Measurements from ENCODE around the gene CCL19.

Gene CCL19

DNA sequence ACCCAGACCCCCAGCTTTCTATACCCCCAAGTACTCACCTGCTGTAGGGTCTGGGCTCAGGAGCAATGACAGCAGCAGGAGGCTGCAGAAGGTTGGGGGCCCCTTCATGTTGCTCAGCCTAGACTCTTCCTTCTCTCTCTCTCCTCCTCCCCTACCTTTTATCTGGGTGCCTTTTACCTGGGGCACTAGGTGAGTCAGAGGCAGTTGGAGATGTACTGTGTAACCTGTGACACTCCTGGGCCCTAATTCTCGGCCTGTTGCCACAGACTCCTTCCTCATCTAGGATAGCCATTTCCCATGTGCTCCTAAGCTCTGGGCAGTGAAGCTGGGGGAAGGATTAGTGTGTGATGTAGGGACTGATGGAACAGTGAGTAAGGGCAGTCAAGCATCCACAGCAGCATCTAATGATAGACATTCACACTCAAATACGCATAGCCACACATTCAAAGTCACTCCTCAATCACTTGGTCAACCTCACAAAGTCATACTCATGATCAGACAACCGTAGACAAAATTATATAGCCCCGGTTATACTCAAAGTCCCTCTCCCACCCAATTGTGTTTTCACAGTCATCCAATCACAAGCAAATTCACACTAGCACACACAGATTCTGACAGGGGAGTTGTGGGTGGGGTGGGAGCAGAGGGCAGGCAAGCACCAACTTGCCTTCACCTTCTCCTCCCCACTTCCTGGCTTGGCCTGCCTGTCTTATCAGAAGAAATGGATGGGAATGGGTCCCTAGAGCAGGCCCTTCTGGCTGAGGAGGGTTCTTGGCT is 28.4 kb downstream of the CCL19 start, which contains the start of gene CCL27:
CCL27 (minus strand) TSS at position 132 of the 777 bp plus-strand sequence; CDS start at position 108, 24 bp downstream.
- DNase-seq (ENCODE audit: low spot score), result no peak

DNA sequence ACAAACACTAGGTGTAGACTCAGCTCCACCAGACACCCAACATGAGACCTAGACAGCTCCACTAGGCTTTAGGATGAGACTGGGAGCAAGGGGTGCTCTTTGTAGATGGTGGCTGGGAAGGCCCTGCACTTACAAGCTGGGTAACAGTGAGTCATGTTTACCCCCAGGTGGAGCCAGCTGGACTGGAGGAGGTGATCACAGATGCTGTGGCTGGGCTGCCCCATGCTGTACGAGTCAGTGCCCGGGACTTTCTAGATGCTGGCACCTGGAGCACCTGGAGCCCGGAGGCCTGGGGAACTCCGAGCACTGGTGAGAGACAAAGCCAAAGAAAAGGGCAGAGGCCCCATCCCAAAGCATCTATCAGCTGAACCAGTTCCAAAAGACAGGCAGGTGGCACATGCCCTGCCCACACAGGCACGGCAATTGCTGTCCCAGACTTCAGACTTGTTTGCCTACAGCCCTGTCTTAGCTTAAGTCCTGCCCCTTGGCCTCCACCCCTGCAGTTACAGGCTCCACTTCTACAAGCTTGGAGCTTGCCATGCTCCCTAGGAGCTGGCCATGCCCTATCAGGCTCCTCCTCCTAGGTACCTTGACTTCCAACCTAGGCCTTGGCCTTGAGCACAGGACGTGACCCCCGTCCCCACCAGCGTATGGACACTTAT is 31.4 kb downstream of the CCL19 start:
- no peak for DNase-seq (ENCODE audit: low spot score)

DNA sequence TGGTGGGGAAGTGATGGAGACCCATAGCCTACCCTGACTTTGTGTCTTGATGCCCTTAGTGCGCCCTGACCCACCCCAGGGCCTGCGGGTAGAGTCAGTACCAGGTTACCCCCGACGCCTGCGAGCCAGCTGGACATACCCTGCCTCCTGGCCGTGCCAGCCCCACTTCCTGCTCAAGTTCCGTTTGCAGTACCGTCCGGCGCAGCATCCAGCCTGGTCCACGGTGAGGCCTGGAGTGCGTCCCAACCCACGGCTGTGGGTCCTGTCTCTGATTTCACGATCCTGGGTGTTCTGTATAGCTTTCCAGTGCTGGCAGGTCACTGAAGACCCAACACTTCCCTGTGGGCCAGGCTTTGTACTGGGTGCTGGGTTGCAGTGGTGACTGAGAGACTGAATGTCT is 32.6 kb downstream of the CCL19 start:
- DNase-seq (ENCODE audit: low spot score), result no peak

DNA sequence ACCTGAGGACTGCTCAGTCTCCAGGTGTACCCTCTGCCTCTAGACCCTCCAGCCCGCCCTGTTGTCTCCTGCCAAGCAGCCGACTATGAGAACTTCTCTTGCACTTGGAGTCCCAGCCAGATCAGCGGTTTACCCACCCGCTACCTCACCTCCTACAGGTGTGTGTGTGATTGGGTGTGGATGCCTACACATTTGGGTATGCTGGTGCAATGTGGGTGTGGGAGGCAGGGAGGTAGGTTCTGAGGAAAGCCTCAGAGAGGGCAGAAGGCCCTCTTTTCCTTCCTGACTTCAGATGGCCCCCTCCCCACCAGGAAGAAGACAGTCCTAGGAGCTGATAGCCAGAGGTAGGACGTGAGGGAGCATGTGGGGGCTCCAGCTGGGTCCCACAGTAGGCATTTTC is 34.1 kb downstream of the CCL19 start:
- no peak for DNase-seq (ENCODE audit: low spot score)

DNA sequence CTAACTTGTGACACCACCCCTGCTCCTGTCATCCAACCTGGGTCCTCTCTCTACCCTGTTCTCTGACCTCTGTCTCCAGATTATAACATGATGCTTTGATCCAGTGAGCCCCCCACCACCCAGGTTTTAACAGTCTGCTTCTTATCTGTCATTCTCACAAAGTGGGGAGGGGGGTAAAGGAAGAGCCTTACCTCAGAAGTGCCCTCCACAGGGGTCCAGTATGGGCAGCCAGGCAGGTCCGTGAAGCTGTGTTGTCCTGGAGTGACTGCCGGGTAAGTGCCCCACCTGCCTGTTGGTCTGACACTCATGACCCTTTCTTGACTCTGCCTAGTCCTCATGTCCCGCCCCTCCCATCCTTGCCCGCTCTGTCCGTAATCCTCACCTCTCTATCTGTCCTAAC is 35.7 kb downstream of the CCL19 start:
- DNase-seq (ENCODE audit: low spot score), result no peak

DNA sequence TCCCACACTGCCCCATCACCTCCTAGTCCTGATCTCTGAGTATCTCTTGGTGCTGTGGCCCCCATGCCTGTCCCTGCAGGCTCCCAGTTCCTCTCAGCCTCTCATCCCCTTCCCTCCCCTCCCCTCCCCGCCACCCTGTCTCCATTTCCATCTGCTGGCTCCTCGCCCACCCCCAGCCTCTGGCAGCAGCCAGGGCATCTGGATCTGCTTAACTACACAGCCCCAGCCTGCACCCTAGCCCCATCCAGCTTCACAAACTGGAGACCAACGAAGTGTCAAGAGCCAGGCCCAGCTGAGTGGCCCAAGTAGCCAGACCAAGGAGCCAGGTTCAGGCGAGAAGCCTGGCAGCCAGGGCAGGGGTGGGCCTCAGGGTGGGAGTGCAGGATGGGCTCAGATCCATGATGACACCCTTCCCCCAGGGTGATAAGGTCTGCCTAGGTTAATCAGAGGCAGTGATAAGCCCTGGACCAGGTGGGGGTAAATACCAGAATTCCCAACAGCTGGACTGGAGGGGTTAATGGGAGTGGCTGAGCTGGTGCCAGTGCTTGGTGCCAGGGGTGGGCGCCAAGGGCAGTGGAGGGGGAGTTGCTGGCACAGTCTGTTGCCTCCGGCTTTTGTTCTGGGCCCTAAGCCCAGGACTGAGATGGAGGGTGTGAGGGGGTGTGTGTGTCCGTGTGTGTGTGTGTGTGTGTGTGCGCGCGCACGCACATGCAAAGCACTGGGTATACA is 36.6 kb downstream of the CCL19 start:
- no peak for DNase-seq (ENCODE audit: low spot score)

DNA sequence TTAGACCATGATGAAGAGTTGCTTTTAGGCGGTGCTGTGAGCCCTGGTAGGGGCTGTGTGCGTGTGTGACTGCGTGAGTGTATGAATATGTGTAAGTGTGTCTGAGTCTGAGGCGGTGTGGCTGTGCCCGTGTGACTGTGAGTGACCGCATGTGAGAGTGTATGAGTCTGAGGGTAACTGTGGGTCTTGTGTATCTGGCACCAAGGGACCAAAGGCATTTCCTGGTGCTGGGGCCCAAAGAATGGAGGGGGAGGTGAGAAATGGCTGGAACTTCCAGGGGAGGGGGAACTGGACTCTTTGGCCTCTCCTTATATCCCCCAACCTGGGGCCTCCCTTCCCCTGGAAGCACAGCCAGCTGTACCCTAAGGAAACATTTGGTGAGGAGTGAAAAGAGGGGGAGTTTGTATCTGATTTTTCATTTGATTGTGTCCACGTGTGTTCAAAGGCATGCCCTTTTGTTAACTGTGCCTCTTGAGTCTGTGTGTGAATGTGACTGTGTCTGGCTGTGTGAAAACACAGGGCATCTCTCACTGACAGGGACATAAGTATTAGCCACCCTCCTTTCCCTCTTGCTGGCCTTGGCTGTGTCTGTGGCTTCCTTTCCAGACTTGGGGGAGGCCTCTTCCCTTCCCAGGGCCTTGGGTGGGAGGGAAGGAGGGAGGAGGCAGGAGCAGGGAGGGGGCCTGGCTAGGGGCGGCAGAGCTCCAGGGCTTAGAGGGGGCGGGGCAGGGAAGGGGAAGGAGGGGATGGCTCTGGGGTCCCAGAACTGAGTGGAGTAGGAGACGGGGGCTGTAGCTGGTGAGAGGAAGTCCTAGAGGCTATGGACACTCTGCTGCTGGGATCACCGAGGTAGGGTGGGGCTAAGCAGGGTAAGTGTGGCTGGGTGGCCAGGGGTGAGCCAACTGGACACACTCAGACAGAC is 37.7 kb downstream of the CCL19 start:
- no peak for DNase-seq (ENCODE audit: low spot score)

DNA sequence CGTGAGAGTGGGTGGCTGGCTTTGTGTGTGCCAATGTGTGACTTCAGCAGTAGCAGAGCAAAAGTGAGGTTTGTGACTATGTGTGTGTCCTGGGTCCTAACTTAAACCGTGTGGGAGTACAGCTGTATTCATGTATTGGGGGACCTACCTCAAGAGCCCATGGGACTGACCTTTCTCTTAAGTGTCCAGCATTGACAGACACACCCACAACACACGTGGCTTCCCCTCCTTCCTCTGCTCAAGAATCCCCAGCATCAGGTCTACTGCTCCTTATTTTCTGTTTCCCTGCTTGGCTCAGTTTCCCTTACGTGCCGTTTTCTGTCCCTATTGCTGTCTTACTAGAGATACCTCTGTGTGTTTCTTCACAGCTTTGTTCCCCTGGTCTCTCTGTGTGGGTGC is 38.5 kb downstream of the CCL19 start:
- DNase-seq (ENCODE audit: low spot score), result no peak

DNA sequence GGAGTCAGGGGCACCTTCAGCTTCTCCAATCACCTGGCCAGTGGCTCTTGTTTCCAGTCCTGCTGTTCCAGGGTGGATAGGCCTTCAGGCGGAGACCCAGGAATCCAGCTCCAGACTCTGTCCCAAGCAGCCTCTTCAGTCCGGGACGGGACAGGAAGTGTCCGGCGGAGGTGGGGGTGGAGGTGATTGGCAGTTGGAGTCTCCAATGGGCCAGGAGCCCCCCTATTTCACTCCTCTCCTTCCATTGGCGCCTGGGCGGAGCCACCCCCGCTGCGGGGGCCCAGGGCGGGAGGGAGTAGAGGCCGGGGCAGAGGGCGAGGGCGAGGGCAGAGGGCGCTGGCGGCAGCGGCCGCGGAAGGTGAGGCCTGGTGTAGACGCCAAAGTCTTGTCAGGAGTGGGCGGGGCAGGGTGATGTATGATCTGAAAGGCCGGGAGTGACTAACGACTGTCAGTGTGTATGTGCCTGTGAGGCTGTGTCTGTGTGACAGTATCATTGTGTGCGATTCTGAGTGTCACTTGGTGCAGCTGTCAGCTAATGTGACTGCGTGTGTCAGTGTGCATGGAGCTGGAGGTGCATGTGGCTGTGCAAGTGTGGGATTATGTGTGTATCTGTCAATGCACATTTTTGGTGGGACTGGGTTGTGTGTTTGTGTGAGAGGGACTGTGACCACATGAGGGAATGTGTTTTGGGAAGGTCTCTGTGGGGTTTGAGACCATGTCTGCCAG is 39.0 kb downstream of the CCL19 start, which contains the start of gene IL11RA:
IL11RA (plus strand) TSS at position 310 of the 726 bp plus-strand sequence. CDS start 3,033 bp downstream, outside the sequence.
- peak; percentile 95 for DNase-seq (ENCODE audit: low spot score)

DNA sequence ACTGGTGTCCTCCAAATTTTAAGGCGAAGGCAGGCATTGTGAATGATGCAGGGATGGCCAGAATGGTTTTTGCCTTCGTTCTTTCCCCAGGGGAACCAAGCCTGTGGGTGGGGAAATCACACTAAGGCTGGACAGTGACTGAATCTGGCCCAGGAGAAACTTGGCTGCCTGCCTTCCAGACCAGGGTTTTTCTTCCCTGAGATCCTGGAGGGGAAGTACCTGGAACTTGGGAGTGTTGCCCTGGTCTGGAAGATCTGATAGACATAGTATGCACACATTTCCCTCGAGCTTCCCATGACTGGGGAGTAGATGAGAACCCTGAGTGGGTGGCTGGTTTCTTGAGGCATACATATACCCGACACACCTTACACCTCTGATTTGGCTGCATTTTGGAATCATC is 39.8 kb downstream of the CCL19 start:
- DNase-seq (ENCODE audit: low spot score), result no peak

DNA sequence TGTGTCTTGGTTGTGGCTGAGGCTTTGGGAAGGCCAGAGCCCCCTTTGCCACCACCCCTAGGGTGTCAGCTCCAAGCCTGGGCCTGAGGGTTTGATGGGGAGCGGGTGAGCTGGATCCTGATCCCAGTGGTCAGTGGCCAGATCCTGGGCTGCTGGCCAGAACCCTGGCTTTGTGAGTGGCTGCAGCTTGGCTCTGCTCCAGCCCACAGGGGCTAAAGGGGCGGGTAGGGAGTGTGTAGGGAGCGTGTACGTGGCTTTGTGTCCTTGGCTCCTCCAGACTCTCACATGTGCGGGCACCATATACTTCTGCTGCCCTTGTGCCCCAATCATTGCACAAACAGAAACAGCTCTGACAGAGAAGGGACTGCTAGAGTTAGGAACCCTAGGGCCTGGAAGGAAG is 40.3 kb downstream of the CCL19 start:
- no peak for DNase-seq (ENCODE audit: low spot score)

DNA sequence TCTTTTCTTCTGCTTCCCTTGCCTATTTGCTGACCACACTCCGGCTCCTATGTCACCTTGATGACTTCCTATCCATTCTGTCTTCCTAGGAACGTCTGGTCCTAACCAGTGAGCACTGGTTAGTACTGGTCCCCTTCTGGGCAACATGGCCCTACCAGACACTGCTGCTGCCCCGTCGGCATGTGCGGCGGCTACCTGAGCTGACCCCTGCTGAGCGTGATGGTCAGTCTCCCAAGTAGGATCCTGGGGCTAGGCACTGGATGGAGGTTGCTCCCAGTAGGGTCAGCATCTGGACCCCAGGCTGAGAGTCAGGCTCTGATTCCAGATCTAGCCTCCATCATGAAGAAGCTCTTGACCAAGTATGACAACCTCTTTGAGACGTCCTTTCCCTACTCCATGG is 42.4 kb downstream of the CCL19 start:
- no peak for DNase-seq (ENCODE audit: low spot score)

DNA sequence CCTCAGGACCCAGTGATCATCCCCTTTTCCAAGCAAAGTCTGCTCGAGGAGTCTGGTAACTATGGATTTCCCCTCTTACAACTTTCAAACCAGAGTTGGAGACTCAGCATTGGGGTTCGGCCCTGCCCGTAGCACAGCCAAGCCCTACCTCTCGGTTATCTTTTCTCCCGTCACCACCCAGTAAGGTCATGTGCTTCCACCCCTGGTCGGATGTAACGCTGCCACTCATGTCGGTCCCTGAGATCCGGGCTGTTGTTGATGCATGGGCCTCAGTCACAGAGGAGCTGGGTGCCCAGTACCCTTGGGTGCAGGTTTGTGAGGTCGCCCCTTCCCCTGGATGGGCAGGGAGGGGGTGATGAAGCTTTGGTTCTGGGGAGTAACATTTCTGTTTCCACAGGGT is 43.4 kb downstream of the CCL19 start:
- no peak for DNase-seq (ENCODE audit: low spot score)

DNA sequence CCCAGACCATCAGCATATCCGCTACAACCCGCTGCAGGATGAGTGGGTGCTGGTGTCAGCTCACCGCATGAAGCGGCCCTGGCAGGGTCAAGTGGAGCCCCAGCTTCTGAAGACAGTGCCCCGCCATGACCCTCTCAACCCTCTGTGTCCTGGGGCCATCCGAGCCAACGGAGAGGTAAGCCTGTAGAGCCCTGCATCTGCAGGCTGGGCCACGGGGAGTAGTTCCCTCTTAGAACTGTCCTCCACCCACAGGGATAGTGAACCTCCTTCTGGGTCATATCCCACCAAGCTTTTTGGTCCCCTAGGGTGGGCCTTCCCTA is 44.0 kb downstream of the CCL19 start:
- no peak for DNase-seq (ENCODE audit: low spot score)

DNA sequence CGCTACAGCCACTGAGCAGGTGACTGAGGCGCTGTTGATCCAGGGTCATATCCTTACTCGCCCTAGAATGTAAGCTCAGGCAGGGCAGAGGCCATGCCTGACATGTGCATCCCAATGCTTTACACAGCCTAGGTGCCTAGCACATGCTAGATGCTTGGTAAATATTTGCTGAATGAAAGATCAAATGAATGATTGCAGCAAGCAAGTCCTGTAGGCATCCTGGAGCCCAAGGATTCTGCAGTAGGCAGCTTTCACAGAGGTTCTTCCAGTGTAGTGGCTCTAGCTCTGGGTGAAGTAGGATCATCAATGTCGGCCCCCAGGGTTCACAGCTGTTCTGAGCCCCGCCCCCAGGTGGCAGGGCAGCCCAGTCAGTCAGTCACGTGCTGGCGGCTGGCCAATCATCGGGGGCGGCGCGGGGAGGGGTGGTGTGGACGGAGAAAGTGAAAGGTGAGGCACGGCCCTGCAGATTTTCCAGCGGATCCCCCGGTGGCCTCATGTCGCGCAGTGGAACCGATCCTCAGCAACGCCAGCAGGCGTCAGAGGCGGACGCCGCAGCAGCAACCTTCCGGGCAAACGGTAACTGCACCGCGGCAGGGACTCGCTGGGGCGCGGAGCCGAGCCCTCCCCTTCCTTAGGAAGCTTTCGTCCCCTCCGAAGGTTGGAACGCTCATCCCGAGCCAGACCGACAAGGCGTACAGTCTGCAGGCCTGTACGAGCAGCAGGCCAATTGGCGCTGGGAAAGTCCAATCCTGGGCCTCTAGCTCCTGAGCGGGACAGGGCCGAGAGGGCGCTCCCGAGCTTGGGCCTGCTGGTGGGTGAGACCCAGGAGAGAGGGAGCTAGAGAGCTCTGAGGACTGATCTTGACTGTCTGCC is 44.6 kb downstream of the CCL19 start, which contains the start of gene GALT:
GALT (plus strand) TSS at position 465 of the 873 bp plus-strand sequence; CDS start at position 495, 30 bp downstream.
- DNase-seq (ENCODE audit: low spot score), result peak; percentile 95

DNA sequence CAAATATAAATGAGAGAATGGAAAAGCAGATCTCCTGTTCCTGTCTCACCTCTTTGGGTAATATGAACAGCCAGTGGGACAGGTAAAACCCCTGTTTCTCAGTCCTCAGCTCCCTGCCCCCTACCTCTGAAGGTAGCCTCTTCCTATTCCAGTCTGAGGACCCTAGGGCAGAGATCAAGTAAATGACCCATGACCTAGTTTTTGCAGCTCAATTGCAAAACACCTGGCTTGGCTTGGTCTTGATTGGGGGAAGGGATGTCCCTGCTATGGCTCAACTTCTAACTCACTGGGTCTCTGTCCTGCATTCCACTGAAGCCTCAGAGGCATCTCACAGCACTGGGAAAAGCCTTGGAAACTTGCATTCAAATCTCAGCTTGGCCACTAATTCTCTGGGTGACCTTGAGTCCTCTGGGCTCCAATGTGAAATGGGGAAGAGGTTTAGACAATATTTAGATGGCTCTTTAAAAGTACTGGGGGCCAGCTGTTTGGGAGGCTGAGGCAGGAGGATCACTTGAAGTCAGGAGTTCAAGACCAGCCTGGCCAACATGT is 46.2 kb downstream of the CCL19 start:
- no peak for DNase-seq (ENCODE audit: low spot score)

DNA sequence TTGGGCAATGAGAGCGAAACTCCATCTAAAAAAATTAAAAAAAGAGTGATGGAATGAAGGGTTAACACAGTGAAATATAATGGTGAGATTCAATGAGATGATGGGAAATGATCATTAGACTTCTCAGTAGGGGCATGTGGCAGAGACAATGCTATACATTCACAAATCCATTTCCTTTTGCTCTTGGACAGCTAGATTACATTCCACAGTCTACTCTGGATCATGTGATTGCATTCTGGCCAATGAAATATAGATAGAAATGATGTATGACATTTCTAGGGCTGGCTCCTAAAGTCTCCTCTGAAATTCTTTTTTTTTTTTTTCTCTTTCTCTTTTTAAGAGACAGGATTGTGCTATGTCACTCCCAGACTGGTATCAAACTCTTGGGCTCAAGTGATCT is 48.4 kb downstream of the CCL19 start:
- DNase-seq (ENCODE audit: low spot score), result no peak

Data from iPS-NIHi11 (cell line).